Activated B cell treated with CpG ODN at 0.5 μM for 24 hours (primary cell): ENCODE data around the gene C20orf144. TPM values are rescaled to one million over a fixed set of nuclear protein-coding genes. Genes with fewer than 3 reads are reported as not detected.

ENCODE experiments used
- ATAC-seq: fragments of 200-7000 bp; cut with Tn5 transposase; one replicate; pipeline ENCODE4 v1.10.0; 2021; ENCODE audit warnings: low read depth, mild to moderate bottlenecking, moderate library complexity
- CTCF ChIA-PET: fragments of 350-600 bp; sonication (Branson Sonifier 250); formaldehyde crosslinking; loops from one replicate; lab custom pipeline; 2021; ENCODE audit warnings: antibody characterized with exemption; lab: Charles Lee
- POLR2A ChIA-PET: fragments of 350-600 bp; sonication (Branson Sonifier 250); formaldehyde crosslinking; loops from one replicate; lab custom pipeline; 2021; ENCODE audit warnings: antibody characterized with exemption; lab: Charles Lee
- DNase-seq: peaks from one replicate; pipeline ENCODE4 v3.0.0; 2022
- H3K27ac Mint-ChIP-seq: one replicate; pipeline ENCODE4 v1.8.0; 2020; ENCODE audit warnings: mixed read lengths
- H3K27me3 Mint-ChIP-seq: one replicate; pipeline ENCODE4 v1.8.0; 2021; ENCODE audit warnings: mixed read lengths
- H3K36me3 Mint-ChIP-seq: one replicate; pipeline ENCODE4 v1.8.0; 2021; ENCODE audit warnings: low read depth, mixed read lengths
- H3K4me1 Mint-ChIP-seq: one replicate; pipeline ENCODE4 v1.8.0; 2021; ENCODE audit warnings: mixed read lengths
- H3K4me3 Mint-ChIP-seq: one replicate; pipeline ENCODE4 v1.8.0; 2020; ENCODE audit warnings: mild to moderate bottlenecking, mixed read lengths
- H3K9me3 Mint-ChIP-seq: one replicate; pipeline ENCODE4 v1.8.0; 2020; ENCODE audit warnings: mixed read lengths
- CTCF ChIP-seq: fragments of 200-600 bp; IDR thresholded peaks from one replicate; pipeline ENCODE4 v1.8.0; 2022; ENCODE audit warnings: antibody characterized with exemption, mild to moderate bottlenecking
- intact Hi-C: fragments of 100-400 bp; cut with micrococcal nuclease; formaldehyde crosslinking; loops from one replicate; pipeline ENCODE4 v1.15.1; 2024
- total RNA-seq: library from RNA; stranded (reverse); gene quantifications from 2 replicates; pipeline ENCODE4 v1.2.3, GENCODE V29; 2022

Gene C20orf144
- total RNA-seq, 1 donor from 2014 or later, result 0.20 TPM

DNA sequence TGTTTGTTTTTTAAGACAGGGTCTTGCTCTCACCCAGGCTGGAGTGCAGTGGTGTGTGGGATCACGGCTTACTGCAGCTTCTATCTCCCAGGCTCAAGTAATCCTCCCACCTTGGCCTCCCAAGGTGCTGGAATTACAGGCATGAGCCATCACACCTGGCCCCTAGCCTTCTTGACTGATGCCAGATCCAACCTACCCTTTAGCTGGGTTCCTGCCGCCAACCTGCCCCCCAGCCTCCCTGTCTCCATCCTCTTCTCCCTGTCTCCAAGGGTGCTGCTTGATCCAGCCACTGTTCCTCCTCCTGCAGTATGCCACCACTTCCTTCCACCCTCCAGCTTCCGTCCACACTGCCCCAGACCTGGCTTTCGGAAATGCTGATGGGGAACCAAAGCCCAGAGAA, 3.2 kb upstream of the C20orf144 start:
- intact Hi-C loops, result no loop called here
- Mint-ChIP-seq H3K27me3 (no peaks in the 10 kb centered on the region), H3K36me3 (no peaks in the 10 kb centered on the region), H3K9me3 (no peaks in the 10 kb centered on the region), H3K4me1 (peaks cover 6% of the 10 kb centered on the region), H3K4me3 (no peak overlapping the region), H3K27ac (no peak overlapping the region)
- no peak for TF ChIP-seq CTCF
- DNase-seq (no peak), ATAC-seq (no peak)
- ChIA-PET CTCF (no interaction called here), POLR2A (no interaction called here)

- H3K27ac Mint-ChIP-seq, result no peak overlapping the region
- no peaks in the 10 kb centered on the region for H3K9me3 Mint-ChIP-seq
- no peak overlapping the region for H3K4me3 Mint-ChIP-seq
- no peaks in the 10 kb centered on the region for H3K36me3 Mint-ChIP-seq
- intact Hi-C loops, result no loop called here
- H3K4me1 Mint-ChIP-seq, result peaks cover 11% of the 10 kb centered on the region
- CTCF ChIA-PET, result no interaction called here
- DNase-seq (no peak), ATAC-seq (no peak)
- no peaks in the 10 kb centered on the region for H3K27me3 Mint-ChIP-seq
- no peak for TF ChIP-seq CTCF
- POLR2A ChIA-PET, result no interaction called here
Measured at GRCh38 chr20:33659341-33660034, 2.6 kb upstream of the C20orf144 start.

DNA sequence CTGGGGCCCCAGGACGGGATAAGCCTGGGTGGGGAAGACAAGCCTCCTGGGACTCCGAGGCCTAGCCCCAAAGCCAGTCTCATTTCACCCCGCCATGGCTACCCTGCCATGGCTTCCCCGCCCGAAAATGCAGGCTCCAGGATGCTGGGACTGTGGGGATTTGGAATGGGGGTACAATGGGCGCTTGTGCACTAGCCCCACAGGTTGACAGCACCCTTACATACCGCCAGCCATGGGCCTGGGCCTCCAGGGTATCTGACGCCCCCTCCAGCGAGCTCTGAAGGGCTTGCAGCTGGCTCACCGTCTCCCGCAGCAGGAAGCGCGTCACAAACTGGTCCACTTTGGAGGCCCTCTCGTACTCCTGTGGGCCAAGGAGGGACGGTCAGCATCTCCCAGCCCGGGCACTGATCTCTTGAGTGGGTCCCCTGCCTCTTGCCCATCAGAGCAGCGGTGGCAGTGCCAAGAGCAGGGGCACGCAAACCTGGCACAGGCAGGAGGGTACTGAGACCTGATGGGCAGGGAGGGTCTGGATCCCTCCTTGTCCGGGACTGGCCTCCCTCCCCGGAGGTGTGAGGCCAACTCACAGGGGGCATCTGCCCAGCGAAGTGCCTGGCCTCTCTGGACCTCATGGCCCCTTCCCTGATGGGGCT, 2.0 kb upstream of the C20orf144 start:
- H3K27ac Mint-ChIP-seq, result no peak overlapping the region
- no peaks in the 10 kb centered on the region for H3K36me3 Mint-ChIP-seq
- DNase-seq (no peak), ATAC-seq (no peak)
- H3K4me1 Mint-ChIP-seq, result peaks cover 17% of the 10 kb centered on the region
- ChIA-PET POLR2A (interaction anchor here (0.6 to 1.0 kb wide), 2 partner anchors 9 to 113 kb away, joined by 3 to 4 read pairs; no protein-coding TSS in a partner anchor), CTCF (no interaction called here)
- no peaks in the 10 kb centered on the region for H3K9me3 Mint-ChIP-seq
- no peaks in the 10 kb centered on the region for H3K27me3 Mint-ChIP-seq
- intact Hi-C loops, result no loop called here
- no peak for TF ChIP-seq CTCF
- no peak overlapping the region for H3K4me3 Mint-ChIP-seq

DNA sequence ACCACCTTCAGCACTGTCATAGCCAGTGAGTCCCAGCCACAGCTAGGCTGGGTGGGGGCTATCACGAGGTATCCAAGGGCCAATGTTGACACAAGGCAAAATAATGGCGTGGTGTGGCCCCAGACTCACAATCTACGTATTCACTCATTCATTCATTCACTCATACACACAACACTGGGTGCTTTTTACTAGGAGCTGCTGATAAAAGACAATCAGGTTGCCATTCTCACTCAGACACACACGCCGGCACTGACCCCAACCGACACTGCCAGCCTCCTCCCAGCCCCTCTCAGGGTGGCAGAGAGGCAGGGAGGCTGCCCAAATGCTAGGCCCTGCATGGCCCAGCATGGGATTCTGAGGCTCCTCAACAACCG, 1.5 kb upstream of the C20orf144 start:
- intact Hi-C loops, result no loop called here
- H3K4me3 Mint-ChIP-seq, result no peak overlapping the region
- no peak for TF ChIP-seq CTCF

More for the DNA sequence above, 1.5 kb upstream of the C20orf144 start:
- ATAC-seq (no peak), DNase-seq (no peak)
- Mint-ChIP-seq H3K4me1 (peaks cover 20% of the 10 kb centered on the region), H3K27me3 (no peaks in the 10 kb centered on the region), H3K36me3 (no peaks in the 10 kb centered on the region), H3K9me3 (no peaks in the 10 kb centered on the region), H3K27ac (no peak overlapping the region)
- ChIA-PET POLR2A (interaction anchor here (0.6 to 1.0 kb wide), 2 partner anchors 8 to 113 kb away, joined by 3 to 4 read pairs; no protein-coding TSS in a partner anchor), CTCF (no interaction called here)
